ENCODE results near the gene THAP8. TPM values are rescaled to one million over a fixed set of nuclear protein-coding genes. Genes with fewer than 3 reads are reported as not detected.
A peak's percentile ranks its signal among the peaks of the same experiment; 100 is the strongest.

Gene THAP8
- total RNA-seq, 3 donors from 2014 or later (not counting 1 experiment from before 2014, with no cell fraction given): 1.8 to 3.2 (median 2.8) TPM

DNA sequence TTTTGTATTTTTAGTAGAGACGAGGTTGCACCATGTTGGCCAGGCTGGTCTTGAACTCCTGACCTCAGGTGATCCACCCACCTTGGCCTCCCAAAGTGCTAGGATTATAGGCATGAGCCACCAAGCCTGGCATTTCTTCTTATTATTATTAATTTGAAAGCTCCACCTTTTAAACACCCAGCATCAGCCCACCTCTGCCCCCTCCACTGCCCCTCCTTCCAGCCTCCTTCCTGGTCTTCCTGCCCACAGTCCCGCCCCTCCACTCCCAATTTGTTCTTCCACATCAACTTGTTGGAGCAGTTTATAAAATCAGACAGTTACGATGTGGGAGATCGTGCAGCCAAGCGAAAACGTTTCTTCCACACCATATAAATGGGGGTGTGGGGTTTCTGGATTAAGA, 13.6 kb downstream of the THAP8 start:
- no peaks in the 10 kb centered on the region for H3K27me3 Mint-ChIP-seq (ENCODE audit: low read depth in 2 of 2)
- whole genome bisulfite sequencing (ENCODE audit: insufficient coverage): 91% methylated on average over 2 of the region's 6 CpGs
- no peak overlapping the region for H3K27ac ChIP-seq (ENCODE audit: low read length)

DNA sequence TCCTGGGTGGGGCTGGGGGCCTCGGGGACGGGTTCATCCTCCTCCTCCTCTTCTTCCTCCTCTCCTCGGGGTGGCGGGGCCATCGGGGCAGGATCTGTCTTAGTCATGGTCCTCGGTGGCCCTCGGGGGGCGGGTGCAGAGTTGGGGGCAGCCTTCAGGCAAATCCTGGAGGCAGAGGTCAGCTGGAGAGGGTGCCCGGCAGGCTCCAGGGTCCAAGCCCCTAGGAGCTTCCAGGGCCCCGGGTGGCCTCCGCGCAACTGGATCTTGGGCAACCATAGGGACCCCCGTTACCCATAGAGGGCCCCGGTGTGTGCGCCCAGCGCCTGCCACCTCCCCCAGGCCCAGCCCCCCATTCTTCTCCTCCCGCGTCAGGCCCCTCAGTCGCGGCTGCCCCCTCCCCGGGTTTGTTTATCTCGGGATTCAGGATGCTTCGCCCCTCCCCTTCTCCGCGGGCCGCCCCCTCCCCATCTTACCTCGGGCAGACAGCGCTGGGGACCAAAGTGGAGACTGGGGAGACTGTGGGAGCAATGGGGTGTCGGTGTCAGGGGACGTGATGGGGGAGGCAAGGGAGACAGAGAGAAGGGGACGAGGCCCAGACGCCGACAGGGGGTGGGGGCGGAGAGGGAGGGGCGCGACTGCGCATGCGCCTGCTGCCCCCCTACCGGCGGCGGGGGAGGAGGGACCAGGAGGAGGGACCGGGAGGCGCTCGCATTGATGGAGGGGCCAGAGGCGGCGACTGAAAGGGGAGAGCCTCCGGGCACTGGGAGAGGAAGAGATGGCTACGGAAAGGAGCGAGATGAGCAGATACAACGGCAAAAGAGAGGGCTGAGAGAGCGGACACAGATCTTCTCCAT, 21.6 kb downstream of the THAP8 start, which contains the start of gene CLIP3:
Gene CLIP3 (minus strand): TSS at position 623 of the 854 bp plus-strand sequence. CDS start 516 bp downstream, at position 107.
- Mint-ChIP-seq H3K4me3 (peak within 1 kb of the TSS; percentile 70), H3K4me1 (peaks cover 8 to 40% of the 10 kb centered on the region in 2 donors), H3K27ac (peak within 1 kb of the TSS in 1 of 2 donors; percentile 63), H3K9me3 (no peaks in the 10 kb centered on the region), H3K36me3 (no peaks in the 10 kb centered on the region), H3K27me3 (ENCODE audit: low read depth in 2 of 2) (no peaks in the 10 kb centered on the region)
- peak in 2 of 3 donors; percentile 69 to 79 for ATAC-seq
- Histone ChIP-seq H3K4me1 (ENCODE audit: control insufficient read depth, insufficient read depth, low read length) (peaks cover 19% of the 10 kb centered on the region), H3K27me3 (ENCODE audit: control insufficient read depth, insufficient read depth, low read length) (no peaks in the 10 kb centered on the region), H3K9me3 (ENCODE audit: control insufficient read depth, insufficient read depth, low read length) (no peaks in the 10 kb centered on the region), H3K36me3 (ENCODE audit: control insufficient read depth, insufficient read depth, low read length) (no peaks in the 10 kb centered on the region), H3K4me3 (ENCODE audit: low read length) (no peak within 1 kb of the TSS), H3K27ac (ENCODE audit: low read length) (no peak within 1 kb of the TSS)
- intact Hi-C loops (cut with micrococcal nuclease): no loop called here
- peak; percentile 35 to 56 for DNase-seq
- TF ChIP-seq, protein P1, sequence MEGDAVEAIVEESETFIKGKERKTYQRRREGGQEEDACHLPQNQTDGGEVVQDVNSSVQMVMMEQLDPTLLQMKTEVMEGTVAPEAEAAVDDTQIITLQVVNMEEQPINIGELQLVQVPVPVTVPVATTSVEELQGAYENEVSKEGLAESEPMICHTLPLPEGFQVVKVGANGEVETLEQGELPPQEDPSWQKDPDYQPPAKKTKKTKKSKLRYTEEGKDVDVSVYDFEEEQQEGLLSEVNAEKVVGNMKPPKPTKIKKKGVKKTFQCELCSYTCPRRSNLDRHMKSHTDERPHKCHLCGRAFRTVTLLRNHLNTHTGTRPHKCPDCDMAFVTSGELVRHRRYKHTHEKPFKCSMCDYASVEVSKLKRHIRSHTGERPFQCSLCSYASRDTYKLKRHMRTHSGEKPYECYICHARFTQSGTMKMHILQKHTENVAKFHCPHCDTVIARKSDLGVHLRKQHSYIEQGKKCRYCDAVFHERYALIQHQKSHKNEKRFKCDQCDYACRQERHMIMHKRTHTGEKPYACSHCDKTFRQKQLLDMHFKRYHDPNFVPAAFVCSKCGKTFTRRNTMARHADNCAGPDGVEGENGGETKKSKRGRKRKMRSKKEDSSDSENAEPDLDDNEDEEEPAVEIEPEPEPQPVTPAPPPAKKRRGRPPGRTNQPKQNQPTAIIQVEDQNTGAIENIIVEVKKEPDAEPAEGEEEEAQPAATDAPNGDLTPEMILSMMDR (IDR thresholded peaks at IDR 0.05): peak; percentile 35
- whole genome bisulfite sequencing (ENCODE audit: insufficient coverage): 11% methylated on average over 47 of the region's 51 CpGs

More for the DNA sequence above, 13.6 kb downstream of the THAP8 start:
- no peak overlapping the region for H3K4me3 ChIP-seq (ENCODE audit: low read length)
- H3K27ac Mint-ChIP-seq: no peak overlapping the region
- H3K36me3 ChIP-seq (ENCODE audit: control insufficient read depth, insufficient read depth, low read length): no peaks in the 10 kb centered on the region
- no peak overlapping the region for H3K4me3 Mint-ChIP-seq
- no peaks in the 10 kb centered on the region for H3K36me3 Mint-ChIP-seq
- intact Hi-C loops (cut with micrococcal nuclease): no loop called here
- ATAC-seq: no peak
- H3K9me3 Mint-ChIP-seq: no peaks in the 10 kb centered on the region
- no peaks in the 10 kb centered on the region for H3K9me3 ChIP-seq (ENCODE audit: control insufficient read depth, insufficient read depth, low read length)
- no peak for DNase-seq
- H3K4me1 Mint-ChIP-seq: peaks cover 8 to 17% of the 10 kb centered on the region in 2 donors
- no peaks in the 10 kb centered on the region for H3K27me3 ChIP-seq (ENCODE audit: control insufficient read depth, insufficient read depth, low read length)
- TF ChIP-seq, protein P1 (IDR thresholded peaks at IDR 0.05): no peak
- H3K4me1 ChIP-seq (ENCODE audit: control insufficient read depth, insufficient read depth, low read length): peaks cover 8% of the 10 kb centered on the region

GRCh38 chr19:36031308-36031707, 22.8 kb downstream of the THAP8 start:
- H3K4me1 Mint-ChIP-seq: peaks cover 0 to 29% of the 10 kb centered on the region in 2 donors
- H3K36me3 Mint-ChIP-seq: no peaks in the 10 kb centered on the region
- TF ChIP-seq, protein P1 (IDR thresholded peaks at IDR 0.05): no peak
- Histone ChIP-seq H3K4me3 (ENCODE audit: low read length) (no peak overlapping the region), H3K9me3 (ENCODE audit: control insufficient read depth, insufficient read depth, low read length) (no peaks in the 10 kb centered on the region), H3K27me3 (ENCODE audit: control insufficient read depth, insufficient read depth, low read length) (no peaks in the 10 kb centered on the region), H3K36me3 (ENCODE audit: control insufficient read depth, insufficient read depth, low read length) (no peaks in the 10 kb centered on the region), H3K27ac (ENCODE audit: low read length) (no peak overlapping the region), H3K4me1 (ENCODE audit: control insufficient read depth, insufficient read depth, low read length) (peaks cover 12% of the 10 kb centered on the region)
- ATAC-seq (no peak), DNase-seq (no peak)
- no peak overlapping the region for H3K27ac Mint-ChIP-seq
- H3K9me3 Mint-ChIP-seq: no peaks in the 10 kb centered on the region
- intact Hi-C loops (cut with micrococcal nuclease): no loop called here
- no peak overlapping the region for H3K4me3 Mint-ChIP-seq
- no peaks in the 10 kb centered on the region for H3K27me3 Mint-ChIP-seq (ENCODE audit: low read depth in 2 of 2)
- 97% methylated on average over 6 of the region's 6 CpGs for WGBS (ENCODE audit: insufficient coverage)
